Measurements from ENCODE around the gene CADM2.

The CADM2 gene

GRCh38 chr3:85377115-85377514 is 418.3 kb downstream of the CADM2 start:
- Histone ChIP-seq H3K9ac (ENCODE audit: low read depth, low read length) (no peak overlapping the region), H3K4me3 (ENCODE audit: low read depth, low read length) (no peak overlapping the region), H3K4me1 (ENCODE audit: control insufficient read depth, insufficient read depth, low read length) (no peaks in the 10 kb centered on the region), H3K9me3 (ENCODE audit: control insufficient read depth, insufficient read depth, low read length) (no peaks in the 10 kb centered on the region), H3K27me3 (ENCODE audit: control insufficient read depth, insufficient read depth, low read length) (no peaks in the 10 kb centered on the region), H3K27ac (ENCODE audit: low read depth, low read length) (no peak overlapping the region), H3K36me3 (ENCODE audit: control insufficient read depth, insufficient read depth, low read length) (no peaks in the 10 kb centered on the region)

GRCh38 chr3:85384372-85384771 is 425.6 kb downstream of the CADM2 start:
- no peak overlapping the region for H3K9ac ChIP-seq (ENCODE audit: low read depth, low read length)

GRCh38 chr3:85387913-85388505 is 429.2 kb downstream of the CADM2 start:
- H3K9ac ChIP-seq (ENCODE audit: low read depth, low read length) = no peak overlapping the region

More at GRCh38 chr3:85384372-85384771, 425.6 kb downstream of the CADM2 start:
- Histone ChIP-seq H3K36me3 (ENCODE audit: control insufficient read depth, insufficient read depth, low read length) (no peaks in the 10 kb centered on the region), H3K27me3 (ENCODE audit: control insufficient read depth, insufficient read depth, low read length) (no peaks in the 10 kb centered on the region), H3K4me3 (ENCODE audit: low read depth, low read length) (no peak overlapping the region), H3K9me3 (ENCODE audit: control insufficient read depth, insufficient read depth, low read length) (no peaks in the 10 kb centered on the region), H3K27ac (ENCODE audit: low read depth, low read length) (no peak overlapping the region), H3K4me1 (ENCODE audit: control insufficient read depth, insufficient read depth, low read length) (0 out of 2 replicates have a peak, but pooled peaks cover 3% of the 10 kb centered on the region)

GRCh38 chr3:85394424-85394823 is 435.6 kb downstream of the CADM2 start:
- H3K36me3 ChIP-seq (ENCODE audit: control insufficient read depth, insufficient read depth, low read length) = no peaks in the 10 kb centered on the region
- H3K4me3 ChIP-seq (ENCODE audit: low read depth, low read length) = no peak overlapping the region
- no peaks in the 10 kb centered on the region for H3K27me3 ChIP-seq (ENCODE audit: control insufficient read depth, insufficient read depth, low read length)
- H3K4me1 ChIP-seq (ENCODE audit: control insufficient read depth, insufficient read depth, low read length) = no peaks in the 10 kb centered on the region
- no peaks in the 10 kb centered on the region for H3K9me3 ChIP-seq (ENCODE audit: control insufficient read depth, insufficient read depth, low read length)
- no peak overlapping the region for H3K27ac ChIP-seq (ENCODE audit: low read depth, low read length)
- H3K9ac ChIP-seq (ENCODE audit: low read depth, low read length) = no peak overlapping the region

More at GRCh38 chr3:85387913-85388505, 429.2 kb downstream of the CADM2 start:
- no peak overlapping the region for H3K27ac ChIP-seq (ENCODE audit: low read depth, low read length)
- no peaks in the 10 kb centered on the region for H3K4me1 ChIP-seq (ENCODE audit: control insufficient read depth, insufficient read depth, low read length)
- no peak overlapping the region for H3K4me3 ChIP-seq (ENCODE audit: low read depth, low read length)
- no peaks in the 10 kb centered on the region for H3K36me3 ChIP-seq (ENCODE audit: control insufficient read depth, insufficient read depth, low read length)
- no peaks in the 10 kb centered on the region for H3K9me3 ChIP-seq (ENCODE audit: control insufficient read depth, insufficient read depth, low read length)
- H3K27me3 ChIP-seq (ENCODE audit: control insufficient read depth, insufficient read depth, low read length) = no peaks in the 10 kb centered on the region

- Histone ChIP-seq H3K27me3 (ENCODE audit: control insufficient read depth, insufficient read depth, low read length) (no peaks in the 10 kb centered on the region), H3K36me3 (ENCODE audit: control insufficient read depth, insufficient read depth, low read length) (no peaks in the 10 kb centered on the region), H3K4me1 (ENCODE audit: control insufficient read depth, insufficient read depth, low read length) (no peaks in the 10 kb centered on the region), H3K4me3 (ENCODE audit: low read depth, low read length) (no peak overlapping the region), H3K9ac (ENCODE audit: low read depth, low read length) (no peak overlapping the region), H3K27ac (ENCODE audit: low read depth, low read length) (no peak overlapping the region), H3K9me3 (ENCODE audit: control insufficient read depth, insufficient read depth, low read length) (no peaks in the 10 kb centered on the region)
Observed at GRCh38 chr3:85397434-85397833, 438.6 kb downstream of the CADM2 start.

- Histone ChIP-seq H3K36me3 (ENCODE audit: control insufficient read depth, insufficient read depth, low read length) (no peaks in the 10 kb centered on the region), H3K4me3 (ENCODE audit: low read depth, low read length) (no peak overlapping the region), H3K27ac (ENCODE audit: low read depth, low read length) (no peak overlapping the region), H3K27me3 (ENCODE audit: control insufficient read depth, insufficient read depth, low read length) (no peaks in the 10 kb centered on the region), H3K4me1 (ENCODE audit: control insufficient read depth, insufficient read depth, low read length) (no peaks in the 10 kb centered on the region), H3K9ac (ENCODE audit: low read depth, low read length) (no peak overlapping the region), H3K9me3 (ENCODE audit: control insufficient read depth, insufficient read depth, low read length) (no peaks in the 10 kb centered on the region)
Observed at GRCh38 chr3:85426121-85426520, 467.3 kb downstream of the CADM2 start.

GRCh38 chr3:85427467-85427866 is 468.7 kb downstream of the CADM2 start:
- H3K27ac ChIP-seq (ENCODE audit: low read depth, low read length) = no peak overlapping the region
- no peak overlapping the region for H3K9ac ChIP-seq (ENCODE audit: low read depth, low read length)
- H3K27me3 ChIP-seq (ENCODE audit: control insufficient read depth, insufficient read depth, low read length) = no peaks in the 10 kb centered on the region
- H3K4me1 ChIP-seq (ENCODE audit: control insufficient read depth, insufficient read depth, low read length) = no peaks in the 10 kb centered on the region
- H3K9me3 ChIP-seq (ENCODE audit: control insufficient read depth, insufficient read depth, low read length) = no peaks in the 10 kb centered on the region
- H3K4me3 ChIP-seq (ENCODE audit: low read depth, low read length) = no peak overlapping the region
- H3K36me3 ChIP-seq (ENCODE audit: control insufficient read depth, insufficient read depth, low read length) = no peaks in the 10 kb centered on the region

GRCh38 chr3:85432081-85432480 is 473.3 kb downstream of the CADM2 start:
- H3K4me3 ChIP-seq (ENCODE audit: low read depth, low read length) = no peak overlapping the region
- H3K9me3 ChIP-seq (ENCODE audit: control insufficient read depth, insufficient read depth, low read length) = no peaks in the 10 kb centered on the region
- H3K36me3 ChIP-seq (ENCODE audit: control insufficient read depth, insufficient read depth, low read length) = no peaks in the 10 kb centered on the region
- H3K27me3 ChIP-seq (ENCODE audit: control insufficient read depth, insufficient read depth, low read length) = no peaks in the 10 kb centered on the region
- H3K4me1 ChIP-seq (ENCODE audit: control insufficient read depth, insufficient read depth, low read length) = peaks cover 1% of the 10 kb centered on the region; the same call in 1 of the 2 replicates
- no peak overlapping the region for H3K27ac ChIP-seq (ENCODE audit: low read depth, low read length)
- H3K9ac ChIP-seq (ENCODE audit: low read depth, low read length) = no peak overlapping the region

GRCh38 chr3:85433319-85433718 is 474.5 kb downstream of the CADM2 start:
- peaks cover 5% of the 10 kb centered on the region; the same call in 1 of the 2 replicates for H3K4me1 ChIP-seq (ENCODE audit: control insufficient read depth, insufficient read depth, low read length)
- H3K27ac ChIP-seq (ENCODE audit: low read depth, low read length) = no peak overlapping the region
- no peaks in the 10 kb centered on the region for H3K36me3 ChIP-seq (ENCODE audit: control insufficient read depth, insufficient read depth, low read length)
- H3K4me3 ChIP-seq (ENCODE audit: low read depth, low read length) = no peak overlapping the region
- no peaks in the 10 kb centered on the region for H3K9me3 ChIP-seq (ENCODE audit: control insufficient read depth, insufficient read depth, low read length)
- no peak overlapping the region for H3K9ac ChIP-seq (ENCODE audit: low read depth, low read length)
- no peaks in the 10 kb centered on the region for H3K27me3 ChIP-seq (ENCODE audit: control insufficient read depth, insufficient read depth, low read length)

- Histone ChIP-seq H3K27ac (ENCODE audit: low read depth, low read length) (no peak overlapping the region), H3K9me3 (ENCODE audit: control insufficient read depth, insufficient read depth, low read length) (no peaks in the 10 kb centered on the region), H3K4me1 (ENCODE audit: control insufficient read depth, insufficient read depth, low read length) (no peaks in the 10 kb centered on the region), H3K36me3 (ENCODE audit: control insufficient read depth, insufficient read depth, low read length) (no peaks in the 10 kb centered on the region), H3K9ac (ENCODE audit: low read depth, low read length) (no peak overlapping the region), H3K27me3 (ENCODE audit: control insufficient read depth, insufficient read depth, low read length) (no peaks in the 10 kb centered on the region), H3K4me3 (ENCODE audit: low read depth, low read length) (no peak overlapping the region)
Observed at GRCh38 chr3:85455561-85456200, 496.9 kb downstream of the CADM2 start.

GRCh38 chr3:85474241-85474640 is 515.5 kb downstream of the CADM2 start:
- no peaks in the 10 kb centered on the region for H3K9me3 ChIP-seq (ENCODE audit: control insufficient read depth, insufficient read depth, low read length)
- H3K27ac ChIP-seq (ENCODE audit: low read depth, low read length) = no peak overlapping the region
- peaks cover 14% of the 10 kb centered on the region; the same call in 1 of the 2 replicates for H3K4me1 ChIP-seq (ENCODE audit: control insufficient read depth, insufficient read depth, low read length)

More at GRCh38 chr3:85474241-85474640, 515.5 kb downstream of the CADM2 start:
- Histone ChIP-seq H3K36me3 (ENCODE audit: control insufficient read depth, insufficient read depth, low read length) (no peaks in the 10 kb centered on the region), H3K4me3 (ENCODE audit: low read depth, low read length) (no peak overlapping the region), H3K9ac (ENCODE audit: low read depth, low read length) (no peak overlapping the region), H3K27me3 (ENCODE audit: control insufficient read depth, insufficient read depth, low read length) (no peaks in the 10 kb centered on the region)

Data from HUES48 (cell line).